Measurements from ENCODE around the gene IWS1. TPM values are rescaled to one million over a fixed set of nuclear protein-coding genes. Genes with fewer than 3 reads are reported as not detected.
"Not testable (repeated sequence)": the region's sequence is repeated elsewhere in the genome, so short reads cannot be mapped to it uniquely, and the experiment has no call there.

IWS1 gene
- total and polyA plus RNA-seq, 7 experiments from 2014 or later = 15.7 to 57.5 (median 39.7) TPM

DNA sequence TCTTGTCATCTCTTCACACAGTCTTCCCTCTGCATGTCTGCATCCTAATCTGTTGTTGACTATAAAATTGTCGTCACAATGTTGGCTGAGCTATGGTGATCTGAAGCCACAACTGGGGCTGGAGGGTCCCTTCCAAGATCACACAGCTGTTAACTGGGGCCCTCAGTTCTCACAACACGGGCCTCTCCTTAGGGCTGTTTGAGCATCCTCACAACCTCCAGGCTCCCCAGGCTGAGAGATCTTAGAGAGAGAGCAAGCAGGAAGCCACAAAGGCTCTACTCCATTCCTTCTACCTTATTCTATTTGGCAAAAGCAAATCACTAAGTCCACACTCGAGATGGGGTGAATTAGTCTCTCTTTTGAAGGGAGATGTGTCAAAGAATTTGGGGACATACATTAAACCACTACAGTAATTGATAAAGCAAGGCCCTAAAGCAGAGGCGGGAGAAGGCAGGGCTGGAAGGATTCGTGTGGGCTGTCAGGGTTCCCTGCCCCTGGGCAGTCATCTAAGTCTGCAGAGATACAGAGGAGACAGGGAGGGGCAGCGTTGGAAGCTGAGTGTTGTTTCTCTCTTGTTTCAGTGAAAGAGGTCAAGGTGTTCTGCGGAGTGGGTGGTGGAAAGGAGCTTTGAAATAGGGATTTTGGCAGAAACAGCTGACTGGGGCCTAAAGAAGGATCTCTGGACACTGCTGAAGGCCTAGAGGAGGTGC, 25.1 kb upstream of the IWS1 start:
- no peaks in the 10 kb centered on the region for H3K27me3 ChIP-seq (ENCODE audit: control insufficient read depth in 2 of 2, insufficient read depth in 2 of 2, low read length in 2 of 2)
- H3K27ac ChIP-seq (ENCODE audit: low read depth, low read length) = no peak overlapping the region
- H3K36me3 ChIP-seq (ENCODE audit: control insufficient read depth in 2 of 3, insufficient read depth in 3 of 3, low read length in 3 of 3) = no peaks in the 10 kb centered on the region
- Mint-ChIP-seq H3K4me3 (no peak overlapping the region), H3K27me3 (peaks cover 8 to 68% (median 21%) of the 10 kb centered on the region in 5 donors), H3K36me3 (peaks cover 0 to 4% (median 0%) of the 10 kb centered on the region in 5 donors), H3K4me1 (peaks cover 0 to 7% (median 0%) of the 10 kb centered on the region in 7 donors), H3K27ac (no peak overlapping the region), H3K9me3 (peaks cover 0 to 10% (median 2%) of the 10 kb centered on the region in 11 donors)
- DNase-seq = no peak
- CTCF ChIA-PET = no interaction called here
- POLR2A ChIA-PET = no interaction called here
- ATAC-seq = no peak
- H3K4me1 ChIP-seq (ENCODE audit: control insufficient read depth in 2 of 2, insufficient read depth in 2 of 2, low read length in 2 of 2) = no peaks in the 10 kb centered on the region
- no peaks in the 10 kb centered on the region for H3K9me3 ChIP-seq (ENCODE audit: control insufficient read depth in 2 of 3, low read length in 3 of 3)
- intact Hi-C loops (cut with micrococcal nuclease) = no loop called here
- H3K4me3 ChIP-seq (ENCODE audit: low read length) = no peak overlapping the region

DNA sequence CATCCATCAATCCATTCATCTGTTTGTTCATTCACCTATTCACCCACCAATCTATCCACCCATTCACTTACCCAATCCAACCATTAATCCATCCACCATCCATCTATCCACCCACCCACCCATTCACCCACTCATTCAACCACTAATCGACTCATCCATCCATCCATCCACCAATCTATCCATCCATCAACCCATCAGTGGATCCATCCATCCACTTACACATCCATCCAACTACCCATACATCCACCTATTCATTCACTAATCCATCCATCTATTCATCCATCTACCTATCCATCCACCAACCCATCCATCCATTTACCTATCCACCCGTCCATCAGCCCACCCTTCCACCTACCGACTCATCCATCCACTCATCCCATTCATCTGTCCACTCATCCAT, 20.5 kb upstream of the IWS1 start:
- no peak overlapping the region for H3K27ac ChIP-seq (ENCODE audit: low read depth, low read length)
- H3K27me3 ChIP-seq (ENCODE audit: control insufficient read depth in 2 of 2, insufficient read depth in 2 of 2, low read length in 2 of 2) = no peaks in the 10 kb centered on the region
- intact Hi-C loops (cut with micrococcal nuclease) = no loop called here
- ChIA-PET CTCF (no interaction called here), POLR2A (no interaction called here)
- peaks cover 0 to 4% (median 0%) of the 10 kb centered on the region in 5 donors for H3K36me3 Mint-ChIP-seq
- no peaks in the 10 kb centered on the region for H3K36me3 ChIP-seq (ENCODE audit: control insufficient read depth in 2 of 3, insufficient read depth in 3 of 3, low read length in 3 of 3)
- no peaks in the 10 kb centered on the region for H3K4me1 Mint-ChIP-seq
- peaks cover 8 to 47% (median 18%) of the 10 kb centered on the region in 5 donors for H3K27me3 Mint-ChIP-seq
- no peaks in the 10 kb centered on the region for H3K9me3 ChIP-seq (ENCODE audit: control insufficient read depth in 2 of 3, low read length in 3 of 3)
- DNase-seq (no peak), ATAC-seq (no peak)
- no peak overlapping the region for H3K4me3 Mint-ChIP-seq
- no peaks in the 10 kb centered on the region for H3K4me1 ChIP-seq (ENCODE audit: control insufficient read depth in 2 of 2, insufficient read depth in 2 of 2, low read length in 2 of 2)
- no peak overlapping the region for H3K4me3 ChIP-seq (ENCODE audit: low read length)
- H3K27ac Mint-ChIP-seq = no peak overlapping the region
- peaks cover 0 to 4% (median 0%) of the 10 kb centered on the region in 11 donors for H3K9me3 Mint-ChIP-seq

DNA sequence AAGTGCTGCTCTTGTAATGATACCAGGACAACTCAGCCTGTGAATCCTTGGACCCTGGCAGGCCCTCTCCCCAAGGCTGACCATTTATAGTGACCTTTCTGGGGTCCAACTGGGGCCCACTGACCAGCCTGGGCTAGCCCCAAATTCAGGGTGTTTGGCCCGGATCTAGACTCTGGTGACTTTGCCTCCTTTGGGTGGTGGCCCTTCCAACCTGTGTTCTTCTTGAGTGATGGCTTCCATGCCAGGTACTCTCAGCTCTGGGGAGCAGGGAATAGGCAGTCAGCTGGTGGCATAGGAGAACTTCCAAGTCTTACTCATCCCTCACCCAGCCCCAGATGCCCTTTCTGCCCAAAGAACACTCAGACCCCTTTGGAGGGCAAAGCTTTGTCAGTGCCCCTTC, 19.5 kb upstream of the IWS1 start:
- intact Hi-C loops (cut with micrococcal nuclease) = no loop called here
- H3K4me1 ChIP-seq (ENCODE audit: control insufficient read depth in 2 of 2, insufficient read depth in 2 of 2, low read length in 2 of 2) = no peaks in the 10 kb centered on the region
- no peak overlapping the region for H3K27ac Mint-ChIP-seq
- H3K4me3 ChIP-seq (ENCODE audit: low read length) = no peak overlapping the region
- peaks cover 8 to 47% (median 18%) of the 10 kb centered on the region in 5 donors for H3K27me3 Mint-ChIP-seq
- no peak overlapping the region for H3K4me3 Mint-ChIP-seq
- H3K4me1 Mint-ChIP-seq = no peaks in the 10 kb centered on the region
- POLR2A ChIA-PET = no interaction called here
- ATAC-seq = no peak
- DNase-seq = no peak
- CTCF ChIA-PET = no interaction called here
- no peaks in the 10 kb centered on the region for H3K9me3 ChIP-seq (ENCODE audit: control insufficient read depth in 2 of 3, low read length in 3 of 3)
- H3K9me3 Mint-ChIP-seq = peaks cover 0 to 4% (median 0%) of the 10 kb centered on the region in 11 donors
- peaks cover 0 to 4% (median 0%) of the 10 kb centered on the region in 5 donors for H3K36me3 Mint-ChIP-seq
- no peaks in the 10 kb centered on the region for H3K36me3 ChIP-seq (ENCODE audit: control insufficient read depth in 2 of 3, insufficient read depth in 3 of 3, low read length in 3 of 3)
- no peak overlapping the region for H3K27ac ChIP-seq (ENCODE audit: low read depth, low read length)
- H3K27me3 ChIP-seq (ENCODE audit: control insufficient read depth in 2 of 2, insufficient read depth in 2 of 2, low read length in 2 of 2) = no peaks in the 10 kb centered on the region

DNA sequence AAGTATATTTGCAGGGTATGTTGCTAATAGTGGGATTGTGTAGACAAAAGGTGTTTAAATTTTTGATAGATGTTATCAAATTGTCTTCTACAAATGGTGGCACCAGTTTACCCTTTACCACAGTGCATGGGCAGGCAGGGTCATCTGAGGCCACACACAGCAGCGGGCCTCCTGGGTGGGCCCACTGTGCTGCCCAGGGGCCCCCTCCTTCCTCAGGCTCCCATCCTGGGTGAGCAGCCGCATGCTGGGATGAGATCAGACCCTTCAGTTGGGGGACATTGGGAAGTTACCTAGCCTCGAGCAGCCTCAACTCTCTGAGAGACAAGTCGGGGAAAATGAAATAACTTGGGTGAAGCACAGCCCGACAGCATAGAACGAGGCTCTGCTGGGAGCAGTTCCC, 18.9 kb upstream of the IWS1 start:
- Histone ChIP-seq H3K9me3 (ENCODE audit: control insufficient read depth in 2 of 3, low read length in 3 of 3) (no peaks in the 10 kb centered on the region), H3K27me3 (ENCODE audit: control insufficient read depth in 2 of 2, insufficient read depth in 2 of 2, low read length in 2 of 2) (no peaks in the 10 kb centered on the region), H3K4me3 (ENCODE audit: low read length) (no peak overlapping the region), H3K4me1 (ENCODE audit: control insufficient read depth in 2 of 2, insufficient read depth in 2 of 2, low read length in 2 of 2) (no peaks in the 10 kb centered on the region), H3K36me3 (ENCODE audit: control insufficient read depth in 2 of 3, insufficient read depth in 3 of 3, low read length in 3 of 3) (no peaks in the 10 kb centered on the region), H3K27ac (ENCODE audit: low read depth, low read length) (no peak overlapping the region)
- intact Hi-C loops (cut with micrococcal nuclease) = no loop called here
- Mint-ChIP-seq H3K9me3 (peaks cover 0 to 4% (median 0%) of the 10 kb centered on the region in 11 donors), H3K27ac (no peak overlapping the region), H3K27me3 (peaks cover 4 to 47% (median 16%) of the 10 kb centered on the region in 5 donors), H3K4me1 (no peaks in the 10 kb centered on the region), H3K4me3 (no peak overlapping the region), H3K36me3 (peaks cover 0 to 4% (median 0%) of the 10 kb centered on the region in 5 donors)
- CTCF ChIA-PET = no interaction called here
- POLR2A ChIA-PET = no interaction called here
- DNase-seq (no peak), ATAC-seq (no peak)

DNA sequence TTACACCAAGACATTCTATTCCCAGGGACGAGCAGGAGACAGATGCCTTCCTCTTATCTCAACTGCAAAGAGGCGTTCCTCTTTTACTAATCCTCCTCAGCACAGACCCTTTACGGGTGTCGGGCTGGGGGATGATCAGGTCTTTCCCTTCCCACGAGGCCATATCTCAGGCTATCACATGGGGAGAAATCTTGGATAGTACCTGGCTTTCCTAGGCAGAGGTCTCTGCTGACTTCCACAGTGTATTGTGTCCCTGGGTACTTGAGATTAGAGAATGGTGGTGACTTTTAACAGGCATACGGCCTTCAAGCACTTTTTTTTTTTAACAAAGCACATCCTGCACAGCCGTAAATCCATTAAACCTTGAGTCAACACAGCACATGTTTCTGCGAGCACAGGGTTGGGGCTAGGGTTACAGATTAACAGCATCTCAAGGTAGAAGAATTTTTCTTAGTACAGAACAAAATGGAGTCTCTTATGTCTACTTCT, 16.8 kb upstream of the IWS1 start:
- H3K36me3 Mint-ChIP-seq; H3K36me3 ChIP-seq (ENCODE audit: control insufficient read depth in 2 of 3, insufficient read depth in 3 of 3, low read length in 3 of 3); H3K4me1 ChIP-seq (ENCODE audit: control insufficient read depth in 2 of 2, insufficient read depth in 2 of 2, low read length in 2 of 2); H3K4me1 Mint-ChIP-seq; H3K4me3 ChIP-seq (ENCODE audit: low read length); H3K27me3 ChIP-seq (ENCODE audit: control insufficient read depth in 2 of 2, insufficient read depth in 2 of 2, low read length in 2 of 2); H3K27ac ChIP-seq (ENCODE audit: low read depth, low read length); H3K9me3 ChIP-seq (ENCODE audit: control insufficient read depth in 2 of 3, low read length in 3 of 3); intact Hi-C loops (cut with micrococcal nuclease); POLR2A ChIA-PET; H3K4me3 Mint-ChIP-seq; ATAC-seq; H3K27ac Mint-ChIP-seq; DNase-seq; CTCF ChIA-PET; H3K9me3 Mint-ChIP-seq: not testable (repeated sequence)
- peaks cover 0 to 44% (median 7%) of the 10 kb centered on the region in 5 donors for H3K27me3 Mint-ChIP-seq

DNA sequence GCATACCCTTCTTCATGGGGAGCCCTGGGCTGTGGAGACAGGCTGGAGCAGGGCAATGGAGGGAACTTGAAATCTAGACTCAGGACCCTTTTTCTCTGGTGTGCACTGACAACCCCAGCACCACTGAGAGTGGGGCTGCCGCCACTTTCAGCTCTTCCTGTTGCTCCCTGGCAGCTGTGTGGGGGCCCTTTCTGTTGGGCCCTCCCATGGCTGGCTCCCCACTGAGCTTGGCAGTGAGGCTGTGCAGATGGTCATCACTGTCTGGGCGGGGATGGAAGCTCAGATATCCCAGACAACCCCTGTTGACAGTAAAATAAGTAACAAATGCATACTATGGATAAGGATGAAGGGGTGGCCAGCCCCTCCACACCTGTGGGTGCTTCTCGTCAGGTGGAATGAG, 15.9 kb upstream of the IWS1 start:
- CTCF ChIA-PET = interaction anchor here (0.7 kb wide), 1 partner anchor 22 kb away, joined by 5 read pairs; no protein-coding TSS in a partner anchor
- Histone ChIP-seq H3K4me1 (ENCODE audit: control insufficient read depth in 2 of 2, insufficient read depth in 2 of 2, low read length in 2 of 2) (no peaks in the 10 kb centered on the region), H3K4me3 (ENCODE audit: low read length) (no peak overlapping the region)

DNA sequence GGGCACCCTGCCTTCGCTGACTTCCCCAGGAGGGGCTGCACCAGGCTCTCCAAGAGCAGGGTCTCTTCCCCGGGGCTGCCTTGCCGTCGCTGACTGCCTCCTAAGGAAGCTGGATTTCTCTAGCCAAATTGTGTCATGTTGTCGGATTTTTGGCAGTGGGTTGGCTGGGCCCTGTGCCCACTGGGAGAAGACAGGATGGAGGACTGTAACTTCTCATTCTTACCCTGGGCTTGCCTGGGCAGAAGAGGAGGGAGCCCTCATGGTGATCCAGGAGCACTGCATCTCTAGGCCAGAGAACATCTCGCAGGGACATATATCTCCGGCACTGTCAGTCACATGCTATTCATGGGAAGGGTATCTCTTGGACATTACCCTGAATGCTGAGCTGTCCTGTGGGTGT, 15.5 kb upstream of the IWS1 start:
- H3K4me1 Mint-ChIP-seq = no peaks in the 10 kb centered on the region
- DNase-seq = peak in 1 of 9 donors; percentile 16
- Histone ChIP-seq H3K36me3 (ENCODE audit: control insufficient read depth in 2 of 3, insufficient read depth in 3 of 3, low read length in 3 of 3) (no peaks in the 10 kb centered on the region), H3K27ac (ENCODE audit: low read depth, low read length) (no peak overlapping the region), H3K4me3 (ENCODE audit: low read length) (no peak overlapping the region), H3K4me1 (ENCODE audit: control insufficient read depth in 2 of 2, insufficient read depth in 2 of 2, low read length in 2 of 2) (no peaks in the 10 kb centered on the region), H3K9me3 (ENCODE audit: control insufficient read depth in 2 of 3, low read length in 3 of 3) (no peaks in the 10 kb centered on the region), H3K27me3 (ENCODE audit: control insufficient read depth in 2 of 2, insufficient read depth in 2 of 2, low read length in 2 of 2) (no peaks in the 10 kb centered on the region)
- H3K9me3 Mint-ChIP-seq = peaks cover 0 to 3% (median 0%) of the 10 kb centered on the region in 11 donors
- ChIA-PET POLR2A (no interaction called here), CTCF (interaction anchor here (0.7 kb wide), 1 partner anchor 23 kb away, joined by 5 read pairs; no protein-coding TSS in a partner anchor)
- H3K4me3 Mint-ChIP-seq = no peak overlapping the region
- no peaks in the 10 kb centered on the region for H3K36me3 Mint-ChIP-seq
- H3K27me3 Mint-ChIP-seq = peaks cover 0 to 37% (median 2%) of the 10 kb centered on the region in 5 donors
- H3K27ac Mint-ChIP-seq = no peak overlapping the region
- intact Hi-C loops (cut with micrococcal nuclease) = no loop called here
- no peak for ATAC-seq

More for the DNA sequence above, 15.9 kb upstream of the IWS1 start:
- POLR2A ChIA-PET = no interaction called here
- Mint-ChIP-seq H3K27me3 (peaks cover 0 to 41% (median 6%) of the 10 kb centered on the region in 5 donors), H3K4me1 (no peaks in the 10 kb centered on the region), H3K4me3 (no peak overlapping the region), H3K27ac (no peak overlapping the region), H3K9me3 (peaks cover 0 to 4% (median 0%) of the 10 kb centered on the region in 11 donors), H3K36me3 (no peaks in the 10 kb centered on the region)
- no peak overlapping the region for H3K27ac ChIP-seq (ENCODE audit: low read depth, low read length)
- H3K36me3 ChIP-seq (ENCODE audit: control insufficient read depth in 2 of 3, insufficient read depth in 3 of 3, low read length in 3 of 3) = no peaks in the 10 kb centered on the region
- no peaks in the 10 kb centered on the region for H3K9me3 ChIP-seq (ENCODE audit: control insufficient read depth in 2 of 3, low read length in 3 of 3)
- H3K27me3 ChIP-seq (ENCODE audit: control insufficient read depth in 2 of 2, insufficient read depth in 2 of 2, low read length in 2 of 2) = no peaks in the 10 kb centered on the region
- ATAC-seq (no peak), DNase-seq (peak in 1 of 9 donors; percentile 7)
- intact Hi-C loops (cut with micrococcal nuclease) = no loop called here

Data from naive thymus-derived CD4-positive, alpha-beta T cell (primary cell).